ENCODE results near the gene FTL. TPM values are rescaled to one million over a fixed set of nuclear protein-coding genes. Genes with fewer than 3 reads are reported as not detected.

The FTL gene
- total RNA-seq, 1 donor from 2014 or later = 888 TPM

GRCh38 chr19:48968813-48969218 is 3.7 kb downstream of the FTL start:
- no peak overlapping the region for H3K27ac Mint-ChIP-seq
- peaks cover 57% of the 10 kb centered on the region for H3K36me3 Mint-ChIP-seq (ENCODE audit: low read depth)
- no peaks in the 10 kb centered on the region for H3K27me3 Mint-ChIP-seq
- ChIA-PET CTCF (interaction anchor here (1.2 kb wide), 1 partner anchor 127 kb away, joined by 3 read pairs; no protein-coding TSS in a partner anchor), POLR2A (interaction anchor here (8.1 kb wide), 1 partner anchor 94 kb away, joined by 179 read pairs; the partner anchor contains the start of gene PPP1R15A)
- DNase-seq (no peak), ATAC-seq (ENCODE audit: low read depth) (no peak)
- H3K4me1 Mint-ChIP-seq = peaks cover 51% of the 10 kb centered on the region
- intact Hi-C loops (cut with micrococcal nuclease) = loop anchor here (5.0 kb wide), 1 partner anchor 112 kb away; no protein-coding TSS in a partner anchor
- H3K4me3 Mint-ChIP-seq = no peak overlapping the region
- TF ChIP-seq, protein P1, sequence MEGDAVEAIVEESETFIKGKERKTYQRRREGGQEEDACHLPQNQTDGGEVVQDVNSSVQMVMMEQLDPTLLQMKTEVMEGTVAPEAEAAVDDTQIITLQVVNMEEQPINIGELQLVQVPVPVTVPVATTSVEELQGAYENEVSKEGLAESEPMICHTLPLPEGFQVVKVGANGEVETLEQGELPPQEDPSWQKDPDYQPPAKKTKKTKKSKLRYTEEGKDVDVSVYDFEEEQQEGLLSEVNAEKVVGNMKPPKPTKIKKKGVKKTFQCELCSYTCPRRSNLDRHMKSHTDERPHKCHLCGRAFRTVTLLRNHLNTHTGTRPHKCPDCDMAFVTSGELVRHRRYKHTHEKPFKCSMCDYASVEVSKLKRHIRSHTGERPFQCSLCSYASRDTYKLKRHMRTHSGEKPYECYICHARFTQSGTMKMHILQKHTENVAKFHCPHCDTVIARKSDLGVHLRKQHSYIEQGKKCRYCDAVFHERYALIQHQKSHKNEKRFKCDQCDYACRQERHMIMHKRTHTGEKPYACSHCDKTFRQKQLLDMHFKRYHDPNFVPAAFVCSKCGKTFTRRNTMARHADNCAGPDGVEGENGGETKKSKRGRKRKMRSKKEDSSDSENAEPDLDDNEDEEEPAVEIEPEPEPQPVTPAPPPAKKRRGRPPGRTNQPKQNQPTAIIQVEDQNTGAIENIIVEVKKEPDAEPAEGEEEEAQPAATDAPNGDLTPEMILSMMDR (IDR thresholded peaks at IDR 0.05) = no peak
- H3K9me3 Mint-ChIP-seq = no peaks in the 10 kb centered on the region

GRCh38 chr19:48969276-48970138 is 4.4 kb downstream of the FTL start:
- ATAC-seq (ENCODE audit: low read depth) (no peak), DNase-seq (no peak)
- intact Hi-C loops (cut with micrococcal nuclease) = loop anchor here (2.0 to 5.0 kb wide), 3 partner anchors 23 to 127 kb away; partner anchors contain the start of genes GYS1 and RUVBL2
- no peaks in the 10 kb centered on the region for H3K9me3 Mint-ChIP-seq
- peaks cover 44% of the 10 kb centered on the region for H3K4me1 Mint-ChIP-seq
- ChIA-PET POLR2A (interaction anchor here (1.4 to 8.1 kb wide), 4 partner anchors 10 to 133 kb away, joined by 3 to 179 read pairs (median 12); partner anchors contain the start of genes HSD17B14 and PPP1R15A), CTCF (interaction anchor here (1.2 to 5.6 kb wide), 10 partner anchors 10 to 181 kb away, joined by 3 to 49 read pairs (median 9); partner anchors contain the start of genes GYS1, HSD17B14, NUCB1 and RUVBL2)
- H3K27ac Mint-ChIP-seq = no peak overlapping the region
- H3K36me3 Mint-ChIP-seq (ENCODE audit: low read depth) = peaks cover 62% of the 10 kb centered on the region
- H3K4me3 Mint-ChIP-seq = no peak overlapping the region
- TF ChIP-seq, protein P1 (IDR thresholded peaks at IDR 0.05) = no peak
- no peaks in the 10 kb centered on the region for H3K27me3 Mint-ChIP-seq

DNA sequence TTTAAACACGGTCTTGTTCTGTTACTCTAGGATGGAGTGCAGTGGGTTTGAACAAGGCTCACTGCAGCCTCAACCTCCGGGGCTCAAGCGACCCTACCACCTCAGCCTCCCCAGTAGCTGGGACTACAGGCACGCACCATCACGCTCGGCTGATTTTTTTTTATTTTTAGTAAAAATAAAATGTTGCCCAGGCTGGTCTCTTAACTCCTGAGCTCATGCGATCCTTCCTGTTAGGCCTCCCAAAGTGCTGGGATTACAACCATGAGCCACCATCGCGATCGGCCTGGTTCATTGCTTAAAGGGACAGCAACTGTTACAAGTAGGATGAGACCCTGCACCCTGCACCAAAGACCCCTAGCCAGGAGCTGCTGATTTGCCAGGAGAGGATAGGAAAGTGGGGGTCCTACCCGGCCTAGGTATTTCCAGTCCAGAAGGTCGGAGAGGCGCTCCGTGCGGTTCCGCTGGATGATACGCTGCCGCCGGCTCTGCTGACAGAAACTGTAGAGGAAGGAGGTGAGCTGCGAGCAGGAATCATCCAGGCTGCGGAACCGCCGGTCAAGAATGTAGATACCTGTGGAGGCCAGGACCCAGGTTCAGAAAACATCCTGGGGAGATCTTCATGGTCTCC is 5.1 kb downstream of the FTL start:
- no peaks in the 10 kb centered on the region for H3K9me3 Mint-ChIP-seq
- intact Hi-C loops (cut with micrococcal nuclease) = loop anchor here (2.0 kb wide), 2 partner anchors 23 to 127 kb away; partner anchors contain the start of genes GYS1 and RUVBL2
- ChIA-PET CTCF (interaction anchor here (0.6 to 5.6 kb wide), 28 partner anchors 8 to 245 kb away, joined by 3 to 49 read pairs (median 6); partner anchors contain the start of genes BAX, GYS1, HSD17B14 and NUCB1), POLR2A (interaction anchor here (0.5 to 8.1 kb wide), 15 partner anchors 8 to 1871 kb away, joined by 3 to 179 read pairs (median 6); partner anchors contain the start of genes CA11, GYS1, HSD17B14 and PPP1R15A)
- no peak overlapping the region for H3K27ac Mint-ChIP-seq
- no peak overlapping the region for H3K4me3 Mint-ChIP-seq
- no peaks in the 10 kb centered on the region for H3K27me3 Mint-ChIP-seq
- no peak for DNase-seq
- no peak for ATAC-seq (ENCODE audit: low read depth)
- peaks cover 59% of the 10 kb centered on the region for H3K36me3 Mint-ChIP-seq (ENCODE audit: low read depth)
- peaks cover 37% of the 10 kb centered on the region for H3K4me1 Mint-ChIP-seq
- TF ChIP-seq, protein P1 (IDR thresholded peaks at IDR 0.05) = no peak

- ATAC-seq (ENCODE audit: low read depth) (peak; percentile 91), DNase-seq (peak; percentile 79)
- no peaks in the 10 kb centered on the region for H3K9me3 Mint-ChIP-seq
- no peak overlapping the region for H3K4me3 Mint-ChIP-seq
- POLR2A ChIA-PET = interaction anchor here (0.5 to 8.1 kb wide), 15 partner anchors 8 to 1872 kb away, joined by 3 to 179 read pairs (median 8); partner anchors contain the start of genes CA11, GYS1, HSD17B14 and PPP1R15A
- peaks cover 30% of the 10 kb centered on the region for H3K4me1 Mint-ChIP-seq
- H3K36me3 Mint-ChIP-seq (ENCODE audit: low read depth) = peaks cover 52% of the 10 kb centered on the region
- intact Hi-C loops (cut with micrococcal nuclease) = loop anchor here (1.0 to 2.0 kb wide), 5 partner anchors 22 to 183 kb away; partner anchors contain the start of genes GYS1 and RUVBL2
- TF ChIP-seq, protein P1 (IDR thresholded peaks at IDR 0.05) = peak; percentile 97
- CTCF ChIA-PET = interaction anchor here (0.6 to 5.6 kb wide), 28 partner anchors 9 to 245 kb away, joined by 3 to 49 read pairs (median 6); partner anchors contain the start of genes BAX, GYS1, HSD17B14 and NUCB1
- no peaks in the 10 kb centered on the region for H3K27me3 Mint-ChIP-seq
- peak overlapping the region; percentile 46 for H3K27ac Mint-ChIP-seq
Observed at GRCh38 chr19:48970923-48971395, 5.8 kb downstream of the FTL start.

Measured in activated B cell treated with CpG ODN at 0.5 μM for 24 hours (primary cell).